HG03457 (cell line): ENCODE measurements around the gene SLC2A13.
"Not testable (repeated sequence)": the region's sequence is repeated elsewhere in the genome, so short reads cannot be mapped to it uniquely, and the experiment has no call there.

Experiments used
- ATAC-seq: cut with Tn5 transposase; IDR thresholded peaks from one replicate; pipeline ENCODE4 v1.9.1; 2021; ENCODE audit warnings: moderate number of reproducible peaks; ENCODE audit not compliant: unreplicated experiment

SLC2A13 gene

GRCh38 chr12:39935839-39936238 is 170.0 kb downstream of the SLC2A13 start:
- no peak for ATAC-seq

DNA sequence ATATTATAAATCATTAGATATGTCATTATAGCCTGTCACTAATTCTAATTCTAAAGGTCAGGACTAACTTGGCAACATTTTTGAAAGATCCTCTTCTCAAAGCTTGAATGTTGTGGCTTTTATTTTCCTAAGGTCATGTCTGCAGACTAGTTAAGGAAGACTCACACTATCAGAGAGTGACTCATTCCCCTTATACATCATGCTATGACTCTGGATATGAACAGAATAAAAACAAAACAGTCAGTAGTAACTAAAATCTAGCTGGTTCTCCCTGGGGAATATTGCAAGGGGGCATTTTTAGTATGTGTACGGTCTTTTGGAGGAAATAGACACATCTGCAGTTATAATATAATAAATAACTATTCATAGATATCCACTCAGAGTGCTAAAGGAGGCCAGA is 170.6 kb downstream of the SLC2A13 start:
- ATAC-seq: no peak

GRCh38 chr12:39931857-39932256 is 174.0 kb downstream of the SLC2A13 start:
- ATAC-seq: no peak

GRCh38 chr12:39931231-39931630 is 174.7 kb downstream of the SLC2A13 start:
- no peak for ATAC-seq

- ATAC-seq: no peak
Observed at GRCh38 chr12:39930101-39930500, 175.8 kb downstream of the SLC2A13 start.

DNA sequence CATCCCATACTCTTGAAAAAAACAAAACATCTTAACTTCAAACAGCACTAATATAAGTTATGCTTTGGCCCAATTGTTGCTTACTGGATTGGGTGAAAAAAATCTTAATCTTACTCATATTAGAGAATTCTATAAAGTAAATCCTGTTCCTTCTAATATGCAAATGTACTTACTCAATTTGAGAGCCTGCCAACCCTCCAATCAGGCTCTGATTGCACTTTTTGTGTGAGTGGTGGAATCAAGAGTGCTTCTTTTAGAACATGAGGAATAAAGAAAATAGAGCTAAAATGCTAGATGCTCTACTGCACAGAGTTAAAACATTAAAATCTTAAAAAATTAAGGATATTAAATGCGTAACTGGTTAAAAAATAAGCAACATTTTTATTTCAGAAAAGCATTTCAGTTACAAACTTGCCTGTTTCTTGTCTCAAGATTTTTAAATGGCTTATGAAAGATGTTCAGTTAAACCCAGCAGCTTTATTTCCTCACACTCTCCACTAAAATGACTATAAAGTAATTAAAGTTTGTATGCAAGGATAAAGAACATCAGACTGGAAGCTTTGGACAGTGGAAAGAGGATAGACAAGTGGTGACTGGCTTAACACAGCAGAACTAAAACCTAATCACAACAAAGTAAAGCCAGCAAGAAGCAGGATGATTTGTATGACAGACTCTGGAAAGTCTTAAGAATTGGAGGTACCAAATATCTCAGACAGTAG is 177.5 kb downstream of the SLC2A13 start:
- no peak for ATAC-seq

DNA sequence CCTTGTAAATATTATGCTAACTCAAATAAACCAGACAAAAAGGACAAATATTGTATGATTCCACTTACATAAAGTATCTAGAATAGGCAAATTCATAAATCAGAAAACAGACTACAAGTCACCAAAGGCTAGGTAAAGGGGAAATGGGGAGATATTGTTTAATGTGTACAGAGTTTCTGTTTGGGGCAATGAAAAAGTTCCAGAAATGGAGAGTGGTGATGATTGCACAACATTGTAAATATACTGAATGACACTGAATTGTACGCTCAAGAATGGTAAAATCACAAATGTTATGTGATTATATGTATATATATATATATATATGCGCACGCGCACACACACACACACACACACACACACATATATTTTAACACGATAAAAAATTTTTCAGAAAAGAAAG is 182.5 kb downstream of the SLC2A13 start:
- ATAC-seq: no peak

GRCh38 chr12:39922598-39922997 is 183.3 kb downstream of the SLC2A13 start:
- not testable (repeated sequence) for ATAC-seq

DNA sequence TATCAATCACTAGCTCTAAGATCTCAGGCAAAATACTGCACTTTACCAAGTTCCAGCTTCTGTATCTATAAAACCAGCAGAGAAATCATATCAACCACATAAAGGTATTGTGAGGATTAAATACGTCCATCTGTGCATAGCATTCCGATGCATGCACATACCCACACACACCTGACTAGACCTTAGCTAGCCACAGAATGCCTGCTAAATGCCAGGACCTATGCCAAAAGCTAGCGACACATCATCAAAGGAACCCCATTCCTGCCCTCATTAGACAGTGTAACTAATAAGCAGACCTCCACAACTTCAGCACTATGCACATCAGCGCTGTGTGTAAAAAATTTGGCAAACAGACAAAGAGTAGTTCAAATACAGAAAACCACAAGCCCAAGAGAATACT is 185.2 kb downstream of the SLC2A13 start:
- ATAC-seq: no peak

DNA sequence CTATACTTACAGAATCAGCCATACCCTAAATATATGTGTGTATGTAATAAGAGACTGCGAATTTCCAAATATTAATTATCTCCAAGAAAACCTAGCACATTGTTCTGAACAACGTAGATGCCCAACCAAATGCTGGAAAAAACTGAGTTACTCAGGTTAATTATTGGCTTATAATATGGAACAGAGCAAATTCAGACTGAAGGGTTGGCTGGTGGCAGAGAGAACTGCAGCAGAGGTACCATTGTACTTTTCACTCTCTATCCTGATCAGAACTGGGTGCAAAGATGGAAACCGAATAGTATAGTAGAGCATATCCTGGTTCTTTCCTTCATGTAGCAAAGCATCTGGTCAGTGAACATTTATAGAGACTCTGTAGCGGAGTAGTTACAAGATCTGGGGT is 185.7 kb downstream of the SLC2A13 start:
- ATAC-seq: no peak

DNA sequence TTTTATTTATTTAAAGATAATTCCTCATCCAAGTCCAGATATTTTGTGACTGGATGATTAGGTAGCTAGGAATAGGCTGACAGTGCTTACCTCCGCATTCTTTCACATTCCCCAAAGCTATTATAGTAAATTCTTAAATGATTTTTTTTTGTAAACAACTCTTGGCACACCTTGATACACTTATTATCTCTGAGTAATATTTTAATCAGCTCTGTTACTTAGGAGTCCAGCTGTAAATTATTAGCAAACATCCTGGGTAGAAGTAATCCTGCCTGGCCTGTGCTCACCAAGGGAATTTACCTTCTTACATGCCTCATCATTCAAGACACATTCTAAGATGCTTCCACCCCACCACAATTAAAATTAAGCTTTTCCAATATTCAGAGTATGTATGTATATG is 186.1 kb downstream of the SLC2A13 start:
- no peak for ATAC-seq

- no peak for ATAC-seq
Observed at GRCh38 chr12:39915249-39915648, 190.6 kb downstream of the SLC2A13 start.

GRCh38 chr12:39912211-39912980 is 193.5 kb downstream of the SLC2A13 start:
- no peak for ATAC-seq

DNA sequence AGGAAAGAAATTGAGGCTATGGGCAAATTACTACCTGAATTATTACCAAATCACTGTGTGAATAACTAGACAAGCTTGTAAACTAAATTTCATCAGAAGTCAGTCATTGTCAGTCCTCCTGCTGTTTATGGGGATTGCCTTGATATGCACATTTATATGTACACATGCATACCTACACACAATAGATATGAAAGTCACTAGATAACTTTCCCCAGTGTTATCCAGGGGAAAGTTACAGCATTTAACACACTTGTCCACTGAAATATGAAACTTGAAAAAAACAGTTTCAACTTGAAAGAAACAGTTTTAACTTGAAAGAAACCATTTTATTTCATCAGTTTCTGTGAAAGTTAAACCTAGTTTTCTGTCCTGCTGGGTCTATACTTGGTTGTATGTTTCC is 199.6 kb downstream of the SLC2A13 start:
- no peak for ATAC-seq

DNA sequence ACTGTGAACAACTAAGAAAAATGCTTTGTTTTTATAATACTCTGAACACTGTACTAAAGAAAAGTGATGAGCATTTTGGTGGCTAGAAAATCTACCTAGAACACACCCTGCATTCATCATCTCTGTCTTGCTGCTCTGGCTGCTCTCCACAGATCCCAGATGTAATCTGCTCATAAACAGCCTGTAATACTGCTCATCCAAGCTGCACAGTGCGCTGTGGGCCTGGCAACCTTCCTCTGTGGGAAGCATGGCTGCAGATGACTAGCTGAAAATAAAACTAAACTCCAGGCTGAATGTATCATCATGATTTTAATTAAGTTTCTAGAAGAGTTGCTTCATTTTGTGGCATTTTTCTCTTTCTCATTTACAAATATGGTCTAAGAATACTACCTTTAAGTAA is 200.7 kb downstream of the SLC2A13 start:
- no peak for ATAC-seq

DNA sequence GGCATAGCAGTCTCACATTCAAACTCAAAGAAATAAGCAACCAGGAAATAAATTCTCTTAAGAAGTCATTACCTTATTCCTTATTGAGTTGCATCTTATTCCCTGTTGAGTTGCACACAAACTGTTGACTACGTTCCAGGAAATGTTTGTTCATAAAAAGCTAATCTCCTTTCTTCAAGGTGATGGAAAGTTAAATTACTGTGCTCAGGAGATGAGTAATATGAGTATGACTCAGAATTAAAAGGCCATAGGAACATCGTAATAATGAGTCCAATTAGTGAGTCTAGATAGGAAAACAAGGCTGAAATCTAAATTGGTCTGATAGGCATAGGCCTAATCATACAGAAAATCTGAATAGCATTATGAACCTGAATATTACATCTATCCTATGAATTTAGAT is 203.1 kb downstream of the SLC2A13 start:
- no peak for ATAC-seq

- ATAC-seq: no peak
Observed at GRCh38 chr12:39897315-39897714, 208.6 kb downstream of the SLC2A13 start.

DNA sequence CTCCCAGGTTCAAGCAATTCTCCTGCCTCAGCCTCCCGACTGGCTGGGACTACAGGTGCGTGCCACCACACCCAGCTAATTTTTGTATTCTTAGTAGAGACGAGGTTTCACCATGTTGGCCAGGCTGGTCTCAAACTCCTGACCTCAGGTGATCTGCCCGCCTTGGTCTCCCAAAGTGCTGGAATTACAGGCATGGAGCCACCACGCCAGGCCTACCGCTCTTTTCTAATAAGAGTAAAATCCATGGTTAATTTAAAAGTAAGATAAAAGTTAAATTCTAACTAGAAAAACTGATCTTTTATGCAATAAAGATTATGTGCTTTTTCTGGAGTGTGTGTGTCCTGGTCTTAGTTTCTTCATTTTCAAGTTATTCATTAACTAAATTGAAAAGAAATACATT is 212.5 kb downstream of the SLC2A13 start:
- ATAC-seq: not testable (repeated sequence)

DNA sequence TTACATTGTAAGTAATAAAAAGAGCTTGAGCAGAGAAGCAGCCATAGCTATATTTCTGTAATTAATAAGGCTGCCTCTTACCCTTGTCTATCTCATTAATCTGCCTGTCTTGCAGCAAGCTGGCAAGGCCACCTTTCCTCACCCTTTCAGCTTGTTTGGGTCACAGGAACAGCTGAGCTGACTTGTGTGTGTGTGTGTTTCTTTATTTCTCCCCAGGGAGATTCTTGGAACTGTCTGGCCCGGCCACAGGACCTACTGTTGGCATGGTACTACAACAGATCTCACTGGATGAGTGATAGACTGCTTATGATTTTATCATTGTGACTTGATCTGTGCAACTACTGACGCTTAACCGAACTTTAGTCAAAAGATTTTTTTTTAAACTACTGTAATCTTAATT is 213.7 kb downstream of the SLC2A13 start:
- ATAC-seq: no peak

DNA sequence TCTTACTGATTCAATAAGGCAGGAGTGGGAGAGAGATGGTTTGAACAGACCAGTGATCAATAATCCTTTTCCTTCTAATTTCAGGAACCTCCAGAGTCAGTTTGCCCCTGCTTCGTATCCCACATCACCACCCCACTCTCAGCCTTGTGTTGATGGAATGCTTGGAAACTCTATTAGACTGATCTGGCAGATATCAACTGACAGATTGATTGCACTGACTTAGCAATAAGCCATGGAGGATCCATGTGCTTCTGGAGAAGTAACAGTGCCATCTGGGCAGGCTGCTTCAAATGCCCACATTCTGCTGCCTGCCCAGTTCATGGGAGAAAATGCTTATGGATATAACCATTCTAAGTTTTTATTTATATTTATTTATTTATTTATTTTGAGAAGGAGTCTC is 218.0 kb downstream of the SLC2A13 start:
- no peak for ATAC-seq

- no peak for ATAC-seq
Observed at GRCh38 chr12:39886106-39886505, 219.8 kb downstream of the SLC2A13 start.

DNA sequence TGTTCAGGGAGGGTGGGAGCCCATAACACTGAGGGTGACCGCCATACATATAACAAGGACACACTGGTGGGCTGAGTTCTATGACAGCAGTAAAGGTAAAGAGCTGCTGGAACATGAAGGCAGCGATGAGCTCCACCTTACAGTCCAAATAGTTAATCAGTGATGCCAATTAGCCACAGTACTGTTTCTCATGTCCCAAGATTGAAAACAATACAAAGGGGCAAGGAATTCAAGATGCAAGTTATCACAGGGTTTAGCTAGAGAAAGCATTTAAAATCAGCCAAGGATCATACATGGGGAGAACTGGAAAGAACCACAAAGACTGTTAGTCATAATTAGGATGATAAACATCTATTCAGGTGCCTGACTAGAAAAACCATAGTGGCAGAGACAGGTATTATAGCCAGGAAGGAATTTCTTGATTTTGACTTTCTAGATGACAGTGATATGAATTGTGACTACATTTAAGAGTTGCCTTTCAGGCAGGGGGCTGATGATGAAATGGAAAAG is 221.2 kb downstream of the SLC2A13 start:
- ATAC-seq: no peak
